ENCODE data around the gene GNG3. TPM values are rescaled to one million over a fixed set of nuclear protein-coding genes. Genes with fewer than 3 reads are reported as not detected.
"Not testable (repeated sequence)": the region's sequence is repeated elsewhere in the genome, so short reads cannot be mapped to it uniquely, and the experiment has no call there.

Gene GNG3
- polyA plus RNA-seq, 5 donors = 0.73 to 1.7 (median 1.5) TPM

DNA sequence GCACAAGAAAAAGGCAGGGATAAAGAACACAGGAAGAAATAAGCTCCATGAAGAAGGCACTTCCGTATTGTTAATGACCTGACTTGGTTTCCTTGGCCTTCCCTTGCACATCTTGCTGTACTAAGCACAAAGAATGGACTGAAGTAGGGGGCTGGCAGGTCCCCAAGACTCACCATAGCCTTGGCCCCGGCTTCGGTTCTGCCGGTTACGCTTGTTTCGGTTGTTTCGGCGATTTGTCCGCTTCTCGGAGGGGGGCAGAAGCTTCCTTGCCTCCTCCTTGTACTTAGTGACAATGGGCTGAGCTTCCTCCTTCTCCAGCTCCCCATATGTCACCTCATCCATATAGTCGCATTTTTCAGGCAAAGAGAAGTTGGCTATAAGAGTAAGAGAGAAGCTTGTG is 9.3 kb downstream of the GNG3 start:
- no peak for DNase-seq

DNA sequence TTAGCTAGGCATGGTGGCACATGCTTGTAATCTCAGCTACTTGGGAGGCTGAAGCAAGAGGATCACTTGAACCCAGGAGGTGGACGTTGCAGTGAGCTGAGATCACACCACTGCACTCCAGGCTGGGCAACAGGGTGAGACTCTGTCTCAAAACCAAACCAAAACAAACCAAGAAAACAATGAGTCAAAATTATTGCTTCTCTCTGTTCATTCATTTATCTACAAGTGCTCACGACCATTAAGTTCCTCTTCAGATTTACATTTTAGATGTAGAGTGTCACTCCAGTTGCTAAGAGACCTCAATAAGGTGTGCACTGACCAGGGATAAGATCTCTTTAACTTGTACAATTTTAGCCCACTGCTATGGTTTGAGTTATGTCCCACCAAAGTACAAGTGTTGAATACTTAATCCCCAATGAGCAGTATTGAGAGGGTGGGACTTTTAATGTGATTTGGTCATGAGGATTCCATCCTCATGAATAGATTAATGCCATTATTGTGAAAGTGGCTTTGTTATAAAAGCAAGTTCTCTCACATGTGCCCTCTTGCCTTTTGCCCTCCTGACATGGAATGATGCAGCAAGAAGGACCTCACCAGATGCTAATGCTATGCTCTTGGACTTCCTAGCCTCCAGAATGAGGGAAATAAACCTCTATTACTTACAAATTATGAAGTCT is 12.0 kb downstream of the GNG3 start:
- no peak for DNase-seq

DNA sequence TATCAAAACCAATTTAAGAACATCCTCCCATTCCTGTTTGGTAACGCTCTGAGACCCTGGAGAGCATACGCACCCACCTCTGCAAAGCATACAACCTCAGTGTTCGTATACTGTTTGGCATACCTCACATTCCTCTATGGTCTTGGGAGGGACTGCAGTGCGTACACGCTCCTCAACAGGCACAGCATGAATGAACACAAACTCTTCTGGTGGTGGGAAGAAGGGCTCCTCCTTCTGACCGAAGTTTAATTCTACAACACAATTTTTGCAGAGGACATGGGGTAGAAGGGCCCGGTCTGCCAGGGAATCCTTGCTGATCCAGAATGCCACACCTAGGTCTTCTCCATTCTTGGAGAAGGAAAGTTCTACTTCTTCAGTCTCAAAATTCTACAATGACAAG is 14.5 kb downstream of the GNG3 start:
- DNase-seq = no peak

DNA sequence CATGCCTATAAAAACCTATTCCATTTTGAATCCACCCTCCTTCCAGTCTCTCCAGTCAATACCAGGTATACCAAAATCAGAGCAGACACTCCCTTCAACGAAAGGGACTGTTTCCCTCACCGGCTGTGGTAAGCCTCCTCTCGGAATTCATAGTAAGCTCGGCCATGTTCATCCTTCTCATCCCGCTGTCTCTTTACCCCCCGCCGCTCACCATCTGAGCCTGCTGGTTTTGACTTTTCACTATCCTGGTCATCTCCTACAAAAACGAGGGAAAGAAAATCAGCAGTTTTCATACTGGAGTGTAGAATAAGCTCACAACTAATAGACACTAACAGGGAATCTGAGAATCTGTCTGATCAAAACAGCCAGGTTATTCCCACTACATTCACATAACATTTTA is 16.7 kb downstream of the GNG3 start:
- no peak for DNase-seq

DNA sequence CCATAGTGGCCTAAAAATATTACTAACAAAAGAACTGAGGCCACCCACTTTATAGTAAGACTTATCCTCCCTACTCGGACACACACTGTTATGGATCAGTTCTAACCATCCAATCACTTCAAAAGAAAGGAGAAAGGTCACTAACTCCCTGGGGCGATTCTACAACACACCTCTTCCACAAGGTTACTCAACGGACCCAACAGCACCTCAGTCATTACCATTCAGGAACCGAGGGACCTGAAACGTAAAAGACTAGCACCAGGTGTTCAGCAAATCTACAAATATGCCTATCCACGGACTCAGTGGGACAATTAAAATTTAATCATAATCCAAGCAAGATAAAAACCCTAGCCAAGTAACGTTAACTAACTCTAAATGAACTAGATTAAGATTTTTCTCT is 18.2 kb downstream of the GNG3 start:
- DNase-seq = no peak

DNA sequence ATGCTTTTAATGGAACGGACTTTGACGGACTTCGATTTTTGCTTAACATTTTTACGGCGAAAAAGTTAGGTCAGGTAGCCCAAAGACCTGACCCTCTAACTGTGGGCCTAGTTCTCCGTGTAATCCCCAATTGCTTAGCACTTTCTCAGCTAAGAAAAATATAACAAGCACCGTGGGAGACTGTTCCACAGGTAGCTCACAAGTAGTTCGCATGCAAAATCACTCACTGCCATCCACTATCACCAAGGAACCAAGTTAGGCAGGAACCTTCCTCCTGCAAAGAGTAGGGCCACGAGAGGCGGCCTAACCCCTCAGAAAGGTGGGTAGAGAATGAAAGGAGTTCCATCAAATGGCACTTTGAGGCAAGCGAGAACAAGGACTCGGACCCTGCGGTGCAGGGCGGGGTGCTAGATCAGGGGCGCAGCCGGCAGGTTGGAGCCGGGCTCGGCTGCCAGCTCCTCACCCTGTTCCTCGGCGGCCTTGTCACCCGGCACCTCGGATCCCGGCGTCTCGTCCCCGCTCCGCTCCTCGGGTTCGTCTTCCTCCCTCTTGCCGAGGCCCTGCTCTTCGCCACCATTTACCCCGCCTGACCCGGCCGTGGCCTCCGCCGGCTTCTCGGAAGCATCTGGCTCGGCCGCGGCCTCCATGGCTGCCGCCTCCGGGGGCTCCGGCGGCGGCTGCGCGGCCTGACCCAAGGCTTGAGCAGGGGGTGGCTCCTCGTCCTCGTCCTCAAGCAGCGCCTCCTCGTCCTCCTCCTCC is 18.9 kb downstream of the GNG3 start:
- DNase-seq = no peak

DNA sequence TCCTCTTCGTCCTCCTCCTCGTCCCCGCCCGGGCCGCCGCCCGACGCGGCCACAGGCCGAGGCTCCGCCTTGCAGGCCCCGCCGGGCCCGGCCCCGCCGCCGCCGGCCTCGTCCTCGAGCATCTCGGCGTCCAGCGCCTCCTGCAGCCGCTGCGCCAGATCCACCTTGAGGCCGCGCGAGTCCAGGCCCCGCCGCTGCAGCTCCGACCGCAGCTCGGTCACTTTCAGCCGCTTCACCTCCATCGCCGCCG is 19.4 kb downstream of the GNG3 start:
- no peak for DNase-seq

DNA sequence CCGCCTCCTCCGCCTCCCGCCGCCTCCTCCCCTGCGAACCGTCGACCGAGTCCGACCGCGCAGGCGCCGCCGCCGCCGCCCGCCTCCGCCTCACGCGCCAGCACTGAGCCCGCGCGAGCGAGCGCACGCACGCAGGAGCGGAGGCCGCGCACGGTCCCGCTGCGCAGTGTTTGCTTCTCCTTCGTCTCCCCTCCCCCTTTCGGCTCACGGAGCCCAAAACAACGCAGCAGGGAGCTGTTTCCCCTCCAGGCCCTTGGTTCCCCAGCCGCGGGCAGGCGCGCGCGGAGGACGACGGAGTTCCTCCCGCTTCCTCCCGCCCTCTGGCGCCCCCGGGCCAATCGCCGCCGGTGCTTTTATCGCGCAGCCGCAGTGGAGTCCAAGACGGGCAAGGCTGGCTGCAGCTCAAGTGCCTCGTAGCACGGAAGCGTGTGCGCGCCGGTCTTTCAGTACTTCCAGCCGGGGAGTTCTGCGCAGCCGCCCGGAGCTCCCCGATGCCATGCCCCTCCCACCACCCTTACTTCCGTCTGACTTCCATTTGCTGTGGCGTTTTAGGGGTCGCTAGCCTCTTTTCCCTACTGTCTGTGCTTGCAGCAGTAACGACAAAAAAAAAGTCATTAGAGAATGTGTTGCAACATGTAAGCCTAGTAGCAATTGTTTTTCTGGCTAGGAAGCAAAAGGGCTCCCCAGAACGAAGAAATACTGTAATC is 19.8 kb downstream of the GNG3 start, which contains the start of gene HNRNPUL2:
TSS of gene HNRNPUL2 (minus strand) at position 293 of the 707 bp plus-strand sequence. CDS start 301 bp downstream, outside the sequence.
- DNase-seq = peak; percentile 99

DNA sequence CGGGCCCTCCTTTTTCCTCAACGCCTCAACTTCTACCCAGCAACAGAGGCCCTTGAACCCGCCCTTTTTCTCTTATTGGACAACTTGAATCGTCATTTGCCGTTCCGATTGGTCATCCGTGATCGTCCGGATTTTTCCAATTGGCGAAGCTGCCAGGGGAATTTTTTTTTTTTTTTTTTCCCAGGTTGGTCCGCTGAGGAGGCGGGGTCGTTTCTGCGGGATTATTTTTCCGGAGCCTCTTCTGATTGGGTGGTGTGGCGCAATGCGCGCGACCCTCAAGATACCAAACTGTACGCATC is 20.3 kb downstream of the GNG3 start:
- peak; percentile 97 to 98 for DNase-seq

DNA sequence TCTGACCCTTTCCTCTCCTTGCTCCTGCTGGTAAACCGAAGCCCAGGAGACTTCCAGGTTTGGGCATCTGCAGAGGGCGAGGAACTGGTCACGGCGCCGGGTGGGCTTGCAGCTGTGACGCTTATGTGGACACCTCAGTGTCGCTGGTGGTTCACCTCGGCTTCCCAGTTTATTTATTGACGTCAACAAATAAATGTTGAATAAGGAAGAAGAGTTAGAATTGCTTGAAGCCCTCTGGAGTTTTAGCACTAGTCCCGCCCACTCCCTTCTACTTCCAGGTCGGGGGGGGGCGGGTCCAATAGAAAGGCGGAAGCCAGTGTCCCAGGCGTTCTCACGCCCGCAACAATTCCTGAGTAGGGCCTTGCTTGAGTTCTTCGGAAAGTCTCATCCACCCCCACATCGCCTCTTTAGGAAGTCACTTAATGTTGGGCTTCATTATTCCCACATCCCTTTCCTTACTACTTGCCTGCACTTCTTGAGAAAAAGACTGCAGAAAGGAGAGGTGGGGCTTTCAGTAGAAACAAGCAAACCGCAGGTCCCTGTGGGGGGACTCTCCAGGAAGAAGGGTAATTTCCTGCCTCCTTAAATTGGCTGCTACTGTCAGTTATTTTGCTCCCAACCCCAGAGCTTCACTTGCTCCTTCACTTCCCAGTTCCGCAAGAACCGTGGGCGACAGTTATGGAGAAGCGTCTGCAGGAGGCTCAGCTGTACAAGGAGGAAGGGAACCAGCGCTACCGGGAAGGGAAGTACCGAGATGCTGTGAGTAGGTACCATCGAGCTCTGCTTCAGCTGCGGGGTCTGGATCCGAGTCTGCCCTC is 20.9 kb downstream of the GNG3 start, which contains the start of gene TTC9C:
TSS of gene TTC9C (plus strand) at position 316 of the 818 bp plus-strand sequence. CDS start at position 679, 363 bp downstream.
- DNase-seq = peak; percentile 83 to 84

DNA sequence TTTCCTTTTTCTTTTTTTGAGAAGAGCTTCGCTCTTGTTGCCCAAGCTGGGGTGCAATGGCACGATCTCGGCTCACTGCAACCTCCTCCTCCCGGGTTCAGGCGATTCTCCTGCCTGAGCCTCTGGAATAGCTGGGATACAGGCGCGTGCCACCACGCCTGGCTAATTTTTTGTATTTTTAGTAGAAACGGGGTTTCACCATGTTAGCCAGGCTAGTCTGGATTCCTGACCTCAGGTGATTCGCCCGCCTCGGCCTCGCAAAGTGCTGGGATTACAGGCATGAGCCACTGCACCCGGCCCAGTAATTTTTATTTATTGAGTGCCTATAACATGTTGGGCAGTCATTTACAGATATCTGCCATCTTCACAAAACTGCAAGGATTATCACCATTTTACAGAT is 22.6 kb downstream of the GNG3 start:
- DNase-seq = not testable (repeated sequence)

DNA sequence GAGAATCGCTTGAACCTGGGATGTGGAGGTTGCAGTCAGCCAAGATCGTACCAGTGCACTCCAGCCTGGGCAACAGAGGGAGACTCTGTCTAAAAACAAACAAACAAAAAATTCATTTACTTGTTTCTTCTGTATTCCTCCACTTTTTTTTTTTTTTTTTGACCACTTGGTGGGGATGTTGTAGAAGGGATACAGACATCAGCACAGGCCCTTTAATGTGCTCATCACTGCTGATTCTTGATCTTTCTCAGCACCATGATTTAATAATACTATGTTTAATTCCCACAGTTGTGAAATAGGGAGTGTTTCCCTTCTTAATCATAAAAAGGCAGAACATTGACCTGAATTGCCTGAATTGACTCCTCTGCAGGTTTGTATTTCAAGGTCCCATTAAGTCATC is 25.4 kb downstream of the GNG3 start:
- DNase-seq = no peak

DNA sequence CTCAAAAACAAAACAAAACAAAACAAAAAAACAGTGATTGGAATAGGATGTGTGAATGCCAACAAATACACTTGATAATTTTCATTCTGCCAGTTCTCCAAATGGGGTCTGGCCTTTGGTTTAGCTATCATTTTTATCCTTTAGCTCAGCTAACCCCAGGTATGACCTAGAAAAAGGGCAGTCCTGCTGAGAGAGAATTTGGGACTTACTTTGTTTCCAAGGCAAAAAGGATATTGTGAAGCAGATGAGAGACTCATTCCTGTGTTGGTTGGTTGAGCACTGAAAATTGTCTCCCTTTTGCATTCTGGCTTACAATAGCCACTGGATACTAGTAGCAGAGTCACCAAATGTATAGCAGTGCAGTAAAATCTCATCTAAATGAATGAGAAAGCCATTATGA is 29.7 kb downstream of the GNG3 start:
- DNase-seq = no peak

DNA sequence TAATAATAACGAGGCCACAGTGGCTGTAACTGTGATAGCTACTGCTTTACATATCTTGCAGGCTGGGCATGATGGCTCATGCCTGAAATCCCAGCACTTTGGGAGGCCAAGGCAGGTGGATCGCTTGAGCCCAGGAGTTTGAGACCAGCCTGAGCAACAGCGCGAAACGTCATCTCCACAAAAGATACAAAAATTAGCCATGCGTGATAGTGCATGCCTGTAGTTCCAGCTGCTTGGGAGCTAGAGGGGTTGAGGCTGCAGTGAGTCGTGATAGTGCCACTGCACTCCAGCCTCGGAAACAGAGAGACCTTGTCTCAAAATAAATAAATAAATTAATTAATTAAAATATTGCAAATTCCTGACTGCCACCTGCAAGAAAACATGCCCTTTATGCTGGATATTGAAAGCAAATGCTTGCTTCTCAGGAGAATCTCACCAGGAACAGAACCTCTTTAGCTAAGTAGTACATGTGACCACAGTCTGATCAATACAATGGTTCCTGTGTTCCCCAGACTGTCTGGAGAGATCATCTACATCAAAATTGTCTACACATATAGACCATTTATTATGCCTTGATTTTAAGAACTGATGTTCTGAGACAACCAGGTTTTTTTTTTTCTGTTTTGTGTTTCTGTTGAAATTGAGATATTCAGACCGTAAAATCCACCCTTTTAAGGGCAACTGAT is 40.1 kb downstream of the GNG3 start:
- DNase-seq = no peak

DNA sequence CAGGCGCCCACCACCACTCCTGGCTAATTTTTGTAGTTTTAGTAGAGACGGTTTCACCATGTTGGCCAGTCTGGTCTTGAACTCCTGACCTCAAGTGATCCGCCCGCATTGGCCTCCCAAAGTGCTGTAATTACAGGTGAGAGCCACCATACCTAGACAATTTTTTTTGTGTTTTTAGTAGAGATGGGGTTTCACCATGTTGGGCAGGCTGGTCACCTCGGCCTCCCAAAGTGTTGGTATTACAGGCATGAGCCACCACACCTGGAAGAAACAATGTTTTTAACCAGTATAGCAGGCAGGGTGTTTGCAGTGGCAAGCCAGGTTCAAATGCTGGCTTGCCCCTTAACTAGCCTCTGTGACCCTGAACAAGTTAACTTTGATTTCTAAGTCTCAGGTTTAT is 42.5 kb downstream of the GNG3 start:
- not testable (repeated sequence) for DNase-seq

DNA sequence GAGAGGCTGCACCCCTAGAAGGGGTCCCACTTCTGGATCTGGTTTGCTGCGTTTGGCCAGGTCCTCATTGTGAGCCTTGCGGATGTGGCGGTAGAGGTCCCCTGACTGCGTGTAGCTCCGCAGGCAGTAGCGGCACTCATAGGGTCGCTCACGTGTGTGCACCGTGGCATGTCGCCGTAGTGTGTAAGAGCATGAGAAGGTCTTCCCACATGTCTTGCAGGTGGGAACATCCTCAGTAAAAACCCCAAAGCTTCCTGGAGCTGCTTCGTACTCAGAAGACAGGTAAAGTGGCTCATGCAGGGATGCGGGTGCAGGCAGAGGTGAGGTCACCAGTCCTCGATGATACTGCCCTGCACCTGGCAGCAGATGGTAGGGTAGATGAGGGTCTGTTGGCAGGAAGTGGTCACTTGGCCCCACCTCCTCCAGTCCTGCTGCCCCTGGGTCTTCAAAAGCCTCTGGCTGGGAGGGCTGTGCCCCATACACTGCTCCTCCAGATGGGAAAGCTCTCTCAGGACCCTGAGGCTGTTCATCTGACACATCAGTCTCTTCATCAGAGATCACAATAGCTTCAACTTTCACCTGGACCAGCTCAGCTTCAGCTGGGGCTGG is 44.8 kb downstream of the GNG3 start:
- DNase-seq = no peak

DNA sequence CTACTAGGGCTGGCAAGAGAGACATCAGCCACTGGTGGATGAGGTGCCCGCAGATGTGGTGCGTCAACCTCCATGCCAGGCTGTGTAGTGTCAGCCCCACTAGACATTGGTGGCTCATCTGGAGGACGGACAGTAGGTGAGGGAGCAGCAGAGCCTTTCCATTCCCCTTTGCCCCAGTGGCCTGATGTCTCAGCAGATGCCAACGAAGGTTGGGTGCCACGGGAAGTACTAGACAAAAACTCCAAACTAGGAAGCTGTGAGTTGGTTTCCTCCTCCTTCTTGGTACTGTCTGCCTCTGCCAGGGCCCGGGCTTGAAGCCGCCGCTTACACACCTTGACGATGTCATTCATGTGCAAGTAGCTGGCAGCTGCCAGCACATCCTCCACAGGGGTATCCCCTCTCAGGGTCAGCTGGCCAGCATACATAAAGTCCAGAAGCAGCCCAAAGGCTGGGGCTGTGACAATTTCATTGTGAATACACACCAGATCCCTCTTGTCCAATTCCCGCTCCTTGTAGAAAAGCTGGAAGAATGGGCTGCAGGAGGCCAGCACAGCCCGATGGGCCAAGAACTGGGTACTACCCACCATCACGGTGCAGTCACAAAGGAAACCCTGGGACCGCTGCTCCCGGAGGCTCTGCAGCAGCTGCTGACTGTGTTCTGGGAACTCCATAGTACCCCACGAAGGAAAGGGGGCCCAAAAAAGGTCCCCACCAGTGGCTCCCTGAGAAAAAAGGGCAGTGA is 45.7 kb downstream of the GNG3 start:
- DNase-seq = no peak

DNA sequence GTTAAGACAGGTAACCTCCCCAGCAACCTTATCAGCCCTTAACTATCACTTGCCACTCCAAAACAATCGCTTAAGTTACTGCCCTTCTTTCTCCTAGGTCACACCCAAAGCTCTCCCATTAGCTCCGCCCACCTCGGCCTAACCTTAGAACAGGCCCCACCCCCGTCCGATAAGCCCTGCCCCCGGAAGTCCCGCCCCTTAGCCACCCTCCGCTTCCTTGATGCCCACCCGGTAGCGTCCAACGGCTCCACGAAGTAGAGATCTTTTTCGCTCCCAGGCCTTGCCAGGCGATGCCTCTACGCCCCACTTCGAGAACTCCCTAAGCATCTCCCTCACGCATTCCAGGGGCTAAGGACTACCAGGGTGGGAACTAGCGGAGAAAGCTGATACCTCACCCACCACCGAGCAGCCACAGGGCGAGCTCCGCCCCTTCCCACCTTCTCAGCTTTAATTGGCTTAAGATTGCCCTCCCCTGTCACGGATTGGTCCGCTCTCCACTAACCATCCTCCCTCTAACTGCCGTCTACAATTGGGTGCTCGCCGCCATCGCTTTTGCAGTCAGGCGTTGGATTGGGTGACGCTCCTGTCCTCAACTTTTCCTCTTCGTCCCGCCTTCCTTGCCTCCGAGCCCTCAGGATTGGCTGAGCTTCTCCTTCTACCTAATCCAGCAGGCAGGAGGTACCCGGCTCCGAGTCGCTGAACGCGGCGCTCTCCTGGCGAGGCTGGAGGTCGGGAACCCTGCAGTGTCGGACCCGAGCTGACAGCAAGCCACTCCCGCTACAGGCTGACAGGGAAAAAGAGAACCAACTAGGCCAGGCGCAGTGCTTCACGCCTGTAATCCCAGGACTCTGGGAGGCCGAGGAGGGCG is 46.5 kb downstream of the GNG3 start, which contains the start of gene ZBTB3:
TSS of gene ZBTB3 (minus strand) at position 425 of the 868 bp plus-strand sequence. CDS start 496 bp downstream, outside the sequence.
- DNase-seq = peak; percentile 95 to 98

DNA sequence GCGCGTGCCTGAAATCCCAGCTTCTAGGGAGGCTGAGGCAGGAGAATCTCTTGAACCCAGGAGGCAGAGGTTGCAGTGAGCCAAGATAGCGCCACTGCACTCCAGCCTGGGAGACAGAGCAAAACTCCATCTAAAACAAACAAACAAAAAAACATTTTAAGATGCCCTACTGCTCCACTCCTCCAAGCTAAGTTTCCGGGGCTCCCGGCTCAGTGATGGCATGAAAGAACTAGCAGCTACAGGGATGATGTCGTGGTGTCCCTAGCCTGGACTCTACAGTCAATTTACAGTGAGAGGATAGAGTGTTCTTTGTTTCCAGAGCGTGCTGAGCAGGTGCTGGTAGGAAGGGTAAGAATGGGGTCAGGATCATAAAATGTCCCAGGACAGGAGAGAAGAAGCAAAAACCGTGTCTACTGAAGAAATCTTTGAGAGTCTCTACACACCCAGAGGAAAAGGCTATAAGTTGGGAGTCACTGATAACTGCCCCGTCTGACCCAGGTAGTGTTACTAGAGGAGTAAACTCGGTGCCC is 47.7 kb downstream of the GNG3 start:
- DNase-seq = no peak
